Kidney glomerular epithelial cell (primary cell): ENCODE measurements around the gene UNC5C.

ENCODE experiments used
- DNase-seq: peaks from one replicate; lab custom pipeline; 2025; lab: John Stamatoyannopoulos, UW

UNC5C gene

DNA sequence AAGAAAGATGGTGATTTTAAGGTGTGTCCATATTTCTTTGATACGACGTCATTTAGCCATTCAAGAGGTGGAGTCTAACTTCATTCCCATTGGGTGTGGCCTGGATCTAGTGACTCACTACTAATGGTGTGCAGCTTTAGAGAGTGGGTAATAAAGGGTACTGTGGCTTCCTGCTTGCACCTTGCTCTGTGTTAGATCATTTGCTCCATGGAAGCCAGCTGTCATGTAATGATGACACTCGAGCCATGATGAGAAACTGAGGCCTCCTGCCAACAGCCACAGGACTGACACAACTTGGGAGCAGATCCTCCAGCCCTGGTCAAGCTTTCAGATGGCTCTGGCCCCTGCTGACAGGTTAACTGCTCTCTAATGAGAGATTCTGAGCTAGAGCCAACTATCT lies 82.0 kb downstream of the UNC5C start:
- DNase-seq = no peak

DNA sequence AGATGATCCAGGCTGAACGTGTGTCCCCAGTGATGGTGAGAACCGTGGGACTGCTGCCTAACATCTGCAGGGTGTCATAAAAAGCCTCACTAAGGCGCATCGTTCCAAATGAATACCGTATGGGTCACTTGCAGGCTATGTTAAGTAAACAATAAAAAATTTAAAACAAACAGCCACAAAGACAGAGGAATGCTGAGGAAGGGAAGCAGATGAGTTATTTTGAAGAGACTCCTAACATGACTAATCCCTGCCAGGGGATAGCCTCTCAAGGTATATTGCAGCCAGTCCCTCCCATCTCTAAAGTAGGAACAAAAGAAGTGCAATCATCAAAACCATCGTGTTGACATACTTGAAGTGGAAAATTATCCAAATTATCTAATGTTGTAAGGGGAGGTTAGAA lies 83.8 kb downstream of the UNC5C start:
- peak; percentile 37 for DNase-seq

DNA sequence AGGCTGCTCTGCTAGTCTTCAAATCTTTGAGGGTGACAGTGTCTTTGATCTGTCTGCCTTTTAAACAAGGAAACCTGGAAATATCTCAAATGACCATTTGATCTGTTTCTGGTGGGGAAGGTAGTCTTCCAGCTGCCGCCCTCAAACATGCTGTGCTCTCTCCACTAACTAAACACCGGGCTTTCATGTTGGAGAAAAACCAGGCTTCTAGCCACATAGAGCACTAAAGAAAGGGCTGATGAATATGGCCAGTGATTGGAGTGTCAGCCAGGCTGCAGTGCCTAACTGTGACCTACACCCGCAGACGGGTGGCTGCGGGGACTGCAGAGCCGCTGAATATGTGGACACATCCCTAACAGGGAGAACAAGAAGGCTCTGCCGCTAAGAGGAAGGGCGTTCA lies 85.9 kb downstream of the UNC5C start:
- no peak for DNase-seq

DNA sequence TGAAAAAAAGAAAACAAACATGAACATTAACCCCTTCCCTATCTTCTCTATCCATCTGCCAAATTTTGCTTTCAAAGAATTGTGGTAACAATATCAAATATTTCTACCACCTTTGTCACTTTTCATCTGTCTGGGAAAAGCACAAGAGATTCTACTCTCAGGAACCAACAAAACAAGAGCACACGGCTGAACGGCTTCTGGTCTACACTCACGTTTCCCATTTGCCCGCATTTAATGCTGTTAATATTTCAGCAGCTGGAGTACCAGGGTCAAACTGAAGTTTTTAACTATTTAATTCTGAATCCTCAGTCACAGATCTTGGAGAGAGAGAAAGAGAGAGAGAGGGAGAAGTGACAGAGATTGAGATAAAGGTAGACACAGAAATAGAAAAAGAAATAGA lies 91.4 kb downstream of the UNC5C start:
- no peak for DNase-seq

GRCh38 chr4:95450294-95450693 lies 98.5 kb downstream of the UNC5C start:
- no peak for DNase-seq

DNA sequence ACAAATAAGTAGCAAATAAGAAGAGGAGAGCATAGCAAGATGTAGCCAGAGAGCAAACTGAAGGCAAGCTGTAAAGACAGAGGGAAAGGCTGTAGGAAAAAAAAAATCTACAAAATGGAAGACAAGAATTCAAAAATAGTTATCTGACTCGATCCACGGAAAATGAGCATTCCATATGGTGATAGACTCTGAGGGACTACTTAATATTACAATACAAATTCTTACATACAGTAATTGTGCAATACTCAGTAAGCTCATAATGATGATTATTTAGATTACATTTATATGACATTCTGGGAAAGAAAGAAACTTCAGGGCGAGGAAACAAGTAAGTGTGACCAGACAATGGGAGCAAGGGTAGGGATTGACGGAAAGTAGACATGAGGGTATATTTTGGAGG lies 102.6 kb downstream of the UNC5C start:
- no peak for DNase-seq

DNA sequence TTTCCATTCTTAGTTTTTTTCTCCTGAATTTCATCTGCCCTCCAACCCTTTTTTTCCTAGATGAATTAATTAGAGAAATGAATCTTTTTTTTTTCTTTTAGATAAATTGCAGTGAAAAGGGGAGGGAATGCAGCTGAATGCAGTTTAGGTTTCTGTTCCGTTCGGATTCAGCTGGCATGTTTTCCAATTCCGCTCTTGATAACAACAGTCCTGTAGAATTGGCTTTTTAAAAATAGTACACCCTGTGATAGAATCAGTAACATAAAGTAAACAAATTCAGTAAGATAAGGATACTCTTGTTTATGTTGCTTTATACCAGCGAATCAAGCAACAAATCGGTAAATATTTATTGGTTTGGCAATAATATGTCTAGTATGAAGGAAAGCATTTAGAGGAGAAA lies 103.5 kb downstream of the UNC5C start:
- no peak for DNase-seq

DNA sequence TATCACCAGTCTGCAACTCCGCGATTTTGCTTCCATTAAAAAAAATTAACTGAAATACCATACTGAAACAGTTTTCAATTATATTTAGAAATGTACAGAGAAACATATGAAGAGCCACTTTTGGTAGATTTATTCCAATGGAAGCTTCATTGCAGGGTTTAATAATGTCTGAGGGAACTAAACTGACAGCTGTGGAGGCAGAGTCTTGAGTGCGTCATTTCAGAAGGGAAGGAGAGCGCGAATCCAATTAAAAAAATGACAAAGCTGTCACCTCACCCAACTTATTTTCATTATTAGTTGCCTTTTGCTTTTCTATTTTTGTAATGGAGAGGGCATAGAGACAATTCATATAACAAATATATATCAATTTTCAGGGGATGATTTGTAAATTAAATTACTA lies 104.0 kb downstream of the UNC5C start:
- DNase-seq = no peak

DNA sequence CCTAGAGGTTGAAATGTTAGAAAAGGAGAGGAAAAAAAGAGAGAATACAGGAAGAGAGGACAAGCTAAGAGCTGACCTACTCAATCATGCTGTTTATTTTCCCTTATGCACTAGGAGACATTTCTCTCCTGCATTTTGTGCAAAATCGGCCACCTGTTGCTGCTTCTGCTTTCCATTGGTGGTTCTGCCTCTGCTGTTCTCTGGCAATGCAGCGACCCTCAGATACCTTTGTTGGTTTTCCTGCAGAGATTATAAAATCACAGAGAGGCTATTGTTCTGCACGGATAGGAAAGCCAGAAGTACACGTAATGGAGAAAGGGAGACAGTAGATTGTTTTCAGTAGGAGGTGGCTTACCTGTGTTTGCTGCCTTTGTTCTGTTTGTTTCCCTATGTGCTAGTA lies 108.9 kb downstream of the UNC5C start:
- no peak for DNase-seq

GRCh38 chr4:95439071-95439470 lies 109.7 kb downstream of the UNC5C start:
- DNase-seq = no peak

DNA sequence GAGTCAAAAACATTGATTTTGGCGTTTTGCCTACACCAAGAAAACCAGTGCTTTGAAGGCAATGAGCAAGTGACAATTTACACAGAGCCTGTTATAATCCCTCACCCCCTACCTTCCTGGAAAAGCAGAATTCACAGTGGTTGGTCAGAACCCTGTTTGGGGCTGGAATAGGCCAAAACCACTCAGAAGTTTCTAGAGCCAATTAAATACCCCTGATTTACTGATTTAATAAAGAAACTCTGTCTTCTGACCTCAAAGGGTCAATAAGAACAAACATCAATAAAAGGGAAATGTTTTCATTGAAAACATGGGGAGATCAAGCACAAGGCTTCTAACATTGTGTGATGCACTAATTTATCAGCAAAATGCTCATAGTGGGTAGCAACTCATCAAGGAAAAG lies 116.3 kb downstream of the UNC5C start:
- DNase-seq = no peak

DNA sequence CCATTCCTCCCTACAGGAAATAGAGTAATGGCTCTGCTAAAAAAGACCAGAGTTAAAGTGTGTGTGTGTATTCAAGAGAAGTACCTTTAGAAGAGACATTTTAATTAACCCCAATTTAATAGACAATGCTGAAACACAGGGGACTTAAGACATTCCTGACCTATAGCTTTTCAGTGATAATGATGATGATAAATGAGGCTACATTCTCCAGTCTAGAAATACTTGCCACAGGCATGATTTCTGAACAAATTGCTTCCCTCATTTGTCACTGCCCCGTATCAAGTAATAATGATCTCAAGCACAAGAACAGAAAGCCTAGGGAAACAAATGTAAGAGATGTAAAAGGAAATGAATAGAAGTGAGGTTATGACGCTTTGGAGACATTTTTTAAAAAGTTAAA lies 117.1 kb downstream of the UNC5C start:
- DNase-seq = no peak

- DNase-seq = no peak
Observed at GRCh38 chr4:95429416-95429815, 119.4 kb downstream of the UNC5C start.

GRCh38 chr4:95428291-95429070 lies 120.3 kb downstream of the UNC5C start:
- no peak for DNase-seq

- DNase-seq = peak; percentile 12
Observed at GRCh38 chr4:95426455-95426854, 122.3 kb downstream of the UNC5C start.

DNA sequence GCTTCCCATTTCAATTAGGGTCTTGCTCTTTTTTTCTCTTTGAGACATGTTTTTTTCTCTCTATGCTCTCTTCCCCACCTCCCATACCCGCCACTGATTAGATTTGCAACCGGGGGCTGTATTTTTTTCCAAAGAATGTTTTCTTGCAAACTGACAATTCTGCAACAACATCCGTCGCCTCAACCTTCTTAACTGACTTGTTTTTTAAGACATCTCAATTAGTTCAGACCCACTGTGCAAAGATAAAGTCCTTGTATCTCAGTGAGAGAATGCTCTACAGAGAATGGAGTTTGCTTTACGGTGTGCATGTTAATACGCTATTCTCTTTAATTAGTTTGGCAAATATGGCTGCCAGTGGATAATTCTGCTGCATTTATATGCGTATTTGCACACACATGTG lies 126.3 kb downstream of the UNC5C start:
- DNase-seq = no peak

- DNase-seq = no peak
Observed at GRCh38 chr4:95421869-95422268, 126.9 kb downstream of the UNC5C start.

GRCh38 chr4:95417531-95417930 lies 131.2 kb downstream of the UNC5C start:
- DNase-seq = no peak

GRCh38 chr4:95415346-95415771 lies 133.4 kb downstream of the UNC5C start:
- DNase-seq = peak; percentile 6

DNA sequence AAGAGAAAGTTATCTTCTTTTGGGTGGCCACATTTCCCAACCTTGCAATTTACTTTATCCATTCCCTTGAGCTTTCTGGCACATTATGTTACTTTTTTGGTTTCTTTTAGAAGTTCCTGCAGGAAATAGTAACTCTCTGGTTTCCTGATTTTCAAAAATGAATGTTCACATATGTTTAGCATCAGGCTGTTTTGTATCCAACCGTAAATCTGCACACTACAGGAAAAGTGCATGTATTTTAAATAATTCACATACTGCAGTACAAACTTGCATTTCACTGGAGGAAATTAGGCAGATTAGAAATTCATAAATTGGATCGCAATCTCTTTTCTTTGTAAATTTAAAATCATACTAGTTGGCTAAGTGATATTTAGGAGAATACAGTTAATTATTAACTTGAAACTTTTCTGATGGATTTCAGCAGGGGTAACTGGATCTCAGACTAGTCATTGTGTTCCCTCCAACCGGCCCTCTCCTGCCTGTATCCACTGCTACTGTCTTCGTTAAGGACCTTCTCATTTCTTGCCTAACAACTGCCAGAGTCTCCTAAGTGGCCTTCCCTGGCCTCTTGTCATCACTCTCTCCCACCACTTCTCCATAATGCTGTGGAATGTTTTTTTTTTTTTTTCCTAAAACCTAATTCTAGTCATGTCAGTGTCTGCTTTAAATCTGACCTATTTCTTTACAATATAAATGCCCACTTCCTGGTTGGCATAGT lies 137.2 kb downstream of the UNC5C start:
- DNase-seq = no peak

DNA sequence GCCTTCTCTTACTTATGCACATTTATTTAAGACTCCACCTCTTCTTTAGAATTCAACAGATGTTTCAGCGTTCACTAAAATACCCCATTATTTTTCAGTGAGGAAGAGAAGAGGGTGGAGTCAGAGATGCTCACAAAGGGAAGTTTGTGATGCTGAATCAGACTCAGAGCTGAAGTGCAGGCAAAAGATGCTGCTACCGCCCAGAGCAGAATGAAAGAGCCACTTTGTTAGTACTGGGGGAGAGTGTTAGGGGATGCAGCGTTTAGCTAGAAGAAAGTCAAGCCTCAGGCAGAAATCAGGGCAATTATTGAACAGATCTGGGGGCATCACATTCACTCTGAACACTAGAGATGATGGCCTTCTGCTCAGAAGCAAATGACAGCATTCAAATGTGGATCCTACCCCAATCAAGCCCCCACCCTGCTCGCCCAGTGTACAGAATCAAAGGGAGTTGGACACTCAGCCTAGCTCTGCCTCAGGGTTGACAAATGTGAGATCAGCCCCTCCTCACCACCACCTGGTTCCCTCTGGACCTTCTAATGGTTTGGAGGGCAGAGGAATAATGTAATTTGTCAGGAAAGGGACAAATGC lies 138.3 kb downstream of the UNC5C start:
- no peak for DNase-seq

DNA sequence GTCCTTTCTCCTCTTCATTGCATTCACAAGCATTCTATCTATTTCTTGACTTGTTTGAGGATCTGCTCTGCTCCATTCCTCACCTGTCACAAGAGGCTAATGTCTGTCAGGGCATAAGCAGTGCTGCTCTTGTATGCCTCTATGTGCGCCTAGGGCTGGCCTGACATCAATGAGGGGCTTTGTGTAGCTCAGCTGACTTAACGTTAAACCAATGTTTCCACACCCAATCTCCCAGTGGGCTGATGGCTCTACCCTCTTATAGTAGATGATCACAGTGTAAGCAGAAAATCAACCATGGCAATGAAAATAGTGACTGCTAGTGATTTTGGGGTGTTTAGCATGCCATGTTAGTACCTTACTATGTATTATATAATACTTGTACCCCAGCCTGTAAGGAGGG lies 139.0 kb downstream of the UNC5C start:
- no peak for DNase-seq

GRCh38 chr4:95409127-95409526 lies 139.6 kb downstream of the UNC5C start:
- DNase-seq = peak; percentile 64
